SH-SY5Y (cell line): ENCODE results near the gene PIN4.

ENCODE experiments used
- GATA2 ChIP-seq: IDR thresholded peaks from 2 replicates; pipeline ENCODE4 v1.6.1; 2011; ENCODE audit warnings: mild to moderate bottlenecking, low read depth, low read length
- GATA3 ChIP-seq: IDR thresholded peaks from 2 replicates; pipeline ENCODE4 v1.6.1; 2011; ENCODE audit warnings: low read depth, mild to moderate bottlenecking, low read length, moderate library complexity

The PIN4 gene

GRCh38 chrX:72181178-72182125 is at the start of gene PIN4:
Gene PIN4 (plus strand): TSS chrX:72181757. CDS start chrX:72181786, 29 bp downstream.
- no peak for TF ChIP-seq GATA2
- no peak for TF ChIP-seq GATA3

- no peak for TF ChIP-seq GATA2
- TF ChIP-seq GATA3: no peak
Observed at GRCh38 chrX:72132456-72132855, 49.1 kb upstream of the PIN4 start.

GRCh38 chrX:72133851-72134546 is 47.6 kb upstream of the PIN4 start:
- TF ChIP-seq GATA2: no peak
- TF ChIP-seq GATA3: no peak

- TF ChIP-seq GATA2 (no peak), GATA3 (no peak)
Observed at GRCh38 chrX:72137846-72138495, 43.6 kb upstream of the PIN4 start.

GRCh38 chrX:72139538-72139937 is 42.0 kb upstream of the PIN4 start:
- TF ChIP-seq GATA3: no peak
- no peak for TF ChIP-seq GATA2

- TF ChIP-seq GATA2 (no peak), GATA3 (no peak)
Observed at GRCh38 chrX:72141372-72142004, 40.1 kb upstream of the PIN4 start.

DNA sequence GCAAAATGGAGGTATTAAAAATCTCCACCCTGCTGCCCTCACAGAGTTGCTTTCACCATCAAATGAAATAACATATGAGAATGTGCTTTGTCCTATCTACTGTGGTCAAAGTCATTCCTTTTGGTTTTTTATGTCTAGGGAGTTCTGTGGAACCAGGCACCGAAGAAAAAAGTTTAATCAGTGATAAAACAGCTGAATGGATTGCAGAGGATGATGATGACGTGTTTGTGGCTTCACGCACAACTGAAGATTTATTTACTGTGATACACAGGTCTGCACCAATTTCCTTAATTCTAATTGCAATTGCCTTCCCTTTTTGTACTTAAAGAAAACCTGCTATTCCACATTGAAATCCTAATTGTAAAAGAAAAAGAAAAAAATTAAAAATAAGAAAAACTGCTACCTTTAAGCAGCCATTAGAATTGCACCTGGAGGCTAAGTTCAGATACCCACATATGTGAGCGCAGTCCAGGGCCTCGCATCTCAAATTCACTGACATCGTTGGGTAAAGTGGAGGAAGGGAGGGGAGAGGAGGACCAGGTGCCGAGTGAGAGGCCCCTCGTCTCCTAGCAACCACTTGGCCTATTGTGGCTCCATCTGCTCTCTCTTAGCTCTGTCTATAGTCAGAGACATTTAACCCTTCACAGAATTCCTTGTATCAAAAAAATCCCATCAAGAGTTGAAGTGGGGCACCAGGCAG is 39.3 kb upstream of the PIN4 start:
- TF ChIP-seq GATA2 (no peak), GATA3 (no peak)

DNA sequence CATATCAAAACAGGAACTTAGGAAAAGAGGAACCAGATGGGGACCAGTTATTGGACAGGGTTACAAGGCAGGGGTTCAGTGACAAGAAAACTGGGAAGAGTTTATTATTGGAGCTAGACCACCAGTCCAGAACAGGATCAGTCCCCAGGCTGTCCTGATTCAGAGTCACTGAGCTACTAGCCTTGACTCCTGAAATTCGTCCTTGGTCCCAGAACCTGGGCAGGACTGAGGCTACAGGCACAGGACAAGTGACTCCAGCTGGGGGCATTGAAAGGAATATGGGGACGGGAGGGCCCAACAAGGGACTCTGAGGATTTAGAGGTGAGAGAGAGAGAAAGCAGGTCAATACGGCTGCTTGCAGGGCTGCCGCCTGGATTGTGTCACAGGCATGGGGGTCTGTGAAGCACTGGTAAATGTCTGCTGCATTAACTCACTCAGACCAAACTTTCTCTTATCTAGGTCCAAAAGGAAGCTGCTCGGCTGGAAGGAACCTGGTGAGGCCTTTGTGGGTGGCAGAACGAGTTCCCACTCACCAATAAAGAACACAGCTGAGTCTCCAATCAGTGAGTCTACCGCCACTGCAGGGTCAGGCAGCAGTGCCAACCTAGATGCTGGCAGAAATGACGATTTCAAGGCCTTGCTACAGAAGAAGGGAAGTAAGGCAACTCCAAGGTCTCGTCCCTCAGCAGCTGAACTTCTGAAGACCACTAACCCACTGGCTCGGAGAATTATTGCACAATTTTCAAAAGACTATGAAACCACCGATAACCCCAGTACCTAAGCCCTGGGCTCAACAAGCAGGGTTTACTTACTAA is 38.6 kb upstream of the PIN4 start:
- TF ChIP-seq GATA3 (no peak), GATA2 (no peak)

DNA sequence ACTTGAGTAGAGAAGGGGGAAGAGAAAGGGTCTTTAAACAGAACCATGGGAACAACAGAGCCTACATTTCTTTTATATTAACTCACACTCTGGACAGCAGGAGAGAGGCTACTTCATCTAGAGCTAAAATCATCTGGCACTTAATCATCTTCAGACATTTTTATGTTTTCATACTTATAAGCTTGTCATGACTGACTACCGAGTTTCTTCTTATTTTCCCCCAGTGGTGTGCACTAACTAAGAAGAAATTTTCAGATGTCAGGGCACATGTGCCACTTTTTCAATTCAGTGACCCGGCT is 38.0 kb upstream of the PIN4 start:
- TF ChIP-seq GATA3: no peak
- no peak for TF ChIP-seq GATA2

DNA sequence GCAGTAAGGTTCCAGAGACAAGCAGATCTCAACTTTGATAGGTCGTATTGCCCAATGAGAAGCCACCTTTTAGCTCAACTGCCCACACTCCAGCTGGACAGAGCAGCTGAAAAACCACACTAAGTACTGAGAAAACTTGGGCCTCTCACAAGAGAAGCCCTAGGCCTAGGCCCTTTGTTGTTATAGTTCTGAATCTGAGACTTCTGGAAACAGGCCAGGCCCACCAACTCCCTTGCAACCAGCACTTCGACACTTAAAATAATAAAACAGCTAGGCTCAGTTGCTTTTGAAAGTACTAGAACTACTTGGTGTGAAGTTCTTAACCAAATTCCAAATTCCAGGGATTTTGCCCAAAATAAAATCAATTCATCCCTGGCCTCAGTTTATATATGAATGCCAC is 36.4 kb upstream of the PIN4 start:
- TF ChIP-seq GATA3 (no peak), GATA2 (no peak)

DNA sequence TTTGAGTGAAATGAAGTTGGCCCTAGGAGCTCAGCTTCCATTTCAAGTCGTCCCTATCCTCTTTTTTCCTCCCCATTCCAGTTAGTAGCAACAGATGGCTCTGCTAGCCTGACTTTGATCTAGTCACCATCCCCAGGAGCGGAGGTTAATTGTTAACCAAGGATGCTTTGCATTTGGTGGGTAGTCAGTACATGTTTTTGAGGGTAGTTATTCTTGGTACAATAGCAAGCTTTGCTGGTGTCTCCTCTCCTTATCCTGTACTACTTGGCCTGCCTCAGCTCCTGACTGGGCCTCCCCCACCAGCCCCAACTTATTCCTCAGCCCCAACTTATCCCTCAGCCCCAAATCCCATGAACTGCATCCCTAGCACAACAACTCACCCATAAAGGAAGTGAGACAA is 35.0 kb upstream of the PIN4 start:
- TF ChIP-seq GATA2 (no peak), GATA3 (no peak)

- TF ChIP-seq GATA3: no peak
- TF ChIP-seq GATA2: no peak
Observed at GRCh38 chrX:72158773-72159172, 22.8 kb upstream of the PIN4 start.

GRCh38 chrX:72159769-72160168 is 21.8 kb upstream of the PIN4 start:
- TF ChIP-seq GATA3: no peak

GRCh38 chrX:72165551-72165950 is 16.0 kb upstream of the PIN4 start:
- TF ChIP-seq GATA3: no peak
- TF ChIP-seq GATA2: no peak
